Umbilical cord (tissue), 2 donors: ENCODE data around the gene GUCY2C. TPM values are rescaled to one million over a fixed set of nuclear protein-coding genes. Genes with fewer than 3 reads are reported as not detected.

Source experiments
- DNase-seq: peaks from one replicate; pipeline ENCODE4 v3.0.0-alpha.2; 2015; ENCODE audit warnings: low spot score
- total RNA-seq: library from RNA; depleted of rRNA; stranded (reverse); fragments of >200 nt; gene quantifications from one replicate; pipeline ENCODE4 v1.2.3, GENCODE V29; 2014; ENCODE audit warnings: low replicate concordance; ENCODE audit not compliant: insufficient read depth

The GUCY2C gene
- total RNA-seq, 1 donor from 2014 or later, result 0.72 TPM

- no peak for DNase-seq
Observed at GRCh38 chr12:14628771-14629170, 67.6 kb downstream of the GUCY2C start.

GRCh38 chr12:14621826-14622225, 74.6 kb downstream of the GUCY2C start:
- no peak for DNase-seq

DNA sequence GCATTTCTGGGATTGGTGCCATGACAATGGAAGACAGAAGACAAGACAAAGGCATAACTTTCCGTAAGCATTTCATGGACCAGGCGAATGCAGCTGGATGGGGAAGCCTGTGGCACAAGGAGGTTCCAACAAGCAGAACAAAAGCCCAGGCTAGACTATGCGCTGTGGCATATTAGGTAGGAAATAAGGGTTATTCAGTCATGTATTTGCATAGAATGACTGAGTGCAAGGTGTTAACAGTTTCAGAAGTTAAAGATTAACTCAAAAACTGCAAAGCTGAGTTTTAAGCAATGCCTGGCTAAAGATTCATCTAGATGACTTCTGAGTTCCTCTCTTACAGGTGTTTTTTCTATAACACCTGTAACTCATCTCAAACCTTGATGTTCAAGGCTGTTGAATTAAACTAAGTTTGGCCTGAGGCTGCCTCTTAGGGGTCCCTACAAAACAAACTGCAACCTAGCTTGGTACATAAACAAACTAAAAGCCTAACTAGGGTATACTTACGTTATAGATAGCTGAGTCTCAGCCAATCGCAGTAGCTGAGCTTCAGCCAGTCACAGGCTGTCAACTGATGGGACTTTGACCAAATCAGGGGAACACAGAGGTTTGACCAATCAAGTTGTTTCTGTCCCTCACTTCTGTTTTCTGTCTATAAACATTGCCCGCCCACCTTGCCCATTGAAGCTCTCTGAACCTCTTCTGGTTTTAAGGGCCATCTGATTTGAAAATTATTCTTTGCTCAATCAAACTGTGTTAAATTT, 76.5 kb downstream of the GUCY2C start:
- no peak for DNase-seq

DNA sequence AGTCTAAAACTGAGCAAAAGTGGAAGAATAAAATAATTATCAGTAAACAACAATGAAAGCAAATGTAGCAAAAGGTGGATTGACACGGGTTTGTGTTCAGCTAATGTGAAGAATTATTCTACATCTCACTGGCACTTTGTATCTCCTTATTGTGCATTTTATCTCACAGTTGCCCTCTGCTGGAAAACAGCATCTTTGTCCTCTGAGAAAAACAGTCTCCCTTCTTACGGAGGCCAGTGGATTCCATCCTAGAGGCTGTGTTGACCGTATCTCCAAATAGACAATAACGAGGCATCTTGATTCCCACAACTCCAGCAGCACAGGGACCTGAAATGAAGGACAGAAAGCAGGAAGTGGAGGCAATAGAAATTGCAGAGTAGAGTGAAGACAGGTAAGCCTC, 77.4 kb downstream of the GUCY2C start:
- peak; percentile 28 for DNase-seq

DNA sequence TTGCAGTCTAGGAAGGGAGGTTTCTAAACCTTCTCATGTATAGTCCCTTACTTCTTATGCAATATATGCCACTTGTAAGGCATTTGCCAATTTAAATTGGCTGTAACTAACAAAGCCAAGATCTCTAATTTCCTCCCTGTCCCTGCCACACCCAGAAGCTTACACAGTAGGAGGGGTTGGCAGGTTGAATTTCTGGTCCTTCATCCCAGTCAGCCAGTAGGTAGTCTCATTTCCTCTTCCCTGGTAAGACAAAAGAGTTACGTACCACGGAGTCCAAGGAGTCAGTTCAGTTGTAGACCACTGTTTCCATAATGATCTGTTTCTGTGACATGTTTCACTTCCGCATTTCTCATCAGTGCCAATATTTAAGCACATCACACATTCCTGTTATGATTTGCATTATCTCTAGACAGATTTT, 81.7 kb downstream of the GUCY2C start:
- DNase-seq, result peak; percentile 13

GRCh38 chr12:14613718-14614117, 82.7 kb downstream of the GUCY2C start:
- DNase-seq, result peak; percentile 3

DNA sequence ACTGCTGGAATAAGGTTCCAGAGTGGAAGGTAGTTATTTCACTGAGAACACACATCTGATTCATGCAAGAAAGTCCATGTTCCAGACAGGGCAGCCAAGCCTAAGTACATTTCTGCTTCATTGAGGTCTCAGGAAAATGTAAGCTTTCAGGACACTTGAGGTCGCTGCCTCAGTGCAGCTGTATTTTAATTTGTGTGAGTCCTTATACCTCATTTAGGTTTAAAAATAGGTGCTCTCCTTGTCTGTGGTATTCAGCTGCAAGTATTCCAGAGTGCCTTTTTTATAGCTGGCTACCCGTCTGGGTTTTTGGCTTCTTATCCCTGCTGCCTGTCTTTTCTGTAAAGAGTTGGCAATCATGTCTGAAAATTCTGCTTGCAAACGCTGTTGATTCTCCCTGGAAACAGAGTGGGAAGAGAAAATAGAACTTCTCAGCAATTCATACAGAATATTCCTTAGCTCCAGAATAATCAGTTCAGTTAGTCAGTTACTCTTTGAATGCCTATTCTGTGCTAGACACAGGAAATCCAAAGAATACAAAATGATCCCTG, 83.4 kb downstream of the GUCY2C start:
- DNase-seq, result no peak

DNA sequence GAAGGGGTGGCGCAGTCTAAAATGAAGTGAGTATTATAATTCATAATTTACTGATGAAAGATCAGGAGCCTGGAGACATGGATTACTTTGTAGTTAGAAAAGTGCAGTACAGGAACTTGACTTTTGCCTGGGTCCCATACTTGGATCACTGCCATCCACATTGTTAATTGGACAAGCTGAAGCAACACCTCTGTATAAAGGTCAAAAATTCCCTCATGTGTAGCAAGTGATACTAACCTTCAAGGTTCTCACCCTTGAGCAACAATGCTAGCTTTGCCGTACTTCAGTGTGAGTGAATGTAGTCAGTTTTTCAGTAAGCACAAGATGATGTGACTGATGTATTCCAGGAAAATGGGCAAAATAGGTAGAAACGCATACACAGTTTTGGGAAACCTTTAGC, 84.1 kb downstream of the GUCY2C start:
- no peak for DNase-seq

GRCh38 chr12:14611640-14612203, 84.7 kb downstream of the GUCY2C start:
- no peak for DNase-seq

GRCh38 chr12:14607568-14607967, 88.8 kb downstream of the GUCY2C start:
- no peak for DNase-seq

DNA sequence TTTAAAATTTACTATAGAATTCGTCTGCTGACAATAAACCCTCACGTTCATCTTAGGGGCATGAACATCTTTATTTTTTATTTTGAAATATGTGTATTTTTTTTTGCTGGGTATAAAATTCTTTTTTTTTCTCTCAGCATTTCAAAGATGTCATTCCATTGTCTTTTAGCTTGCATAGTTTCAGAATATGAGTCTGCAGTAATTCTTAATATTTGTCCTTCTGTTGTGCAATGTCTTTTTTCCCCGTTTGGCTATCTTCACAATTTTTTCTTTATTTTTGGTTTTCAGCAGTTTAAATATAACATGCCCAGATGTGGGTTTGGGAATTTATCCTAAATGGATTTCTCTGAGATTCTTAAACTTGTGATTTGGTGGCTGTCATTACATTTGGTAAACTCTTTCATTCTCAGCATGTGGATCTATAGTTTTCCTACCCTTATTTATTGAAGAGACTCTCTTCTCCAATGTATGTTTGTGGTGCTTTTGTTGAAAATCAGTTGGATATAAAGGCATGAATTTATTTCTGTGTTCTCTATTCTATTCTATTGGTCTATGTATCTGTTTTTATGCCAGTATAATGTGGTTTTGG, 90.9 kb downstream of the GUCY2C start:
- DNase-seq, result no peak

DNA sequence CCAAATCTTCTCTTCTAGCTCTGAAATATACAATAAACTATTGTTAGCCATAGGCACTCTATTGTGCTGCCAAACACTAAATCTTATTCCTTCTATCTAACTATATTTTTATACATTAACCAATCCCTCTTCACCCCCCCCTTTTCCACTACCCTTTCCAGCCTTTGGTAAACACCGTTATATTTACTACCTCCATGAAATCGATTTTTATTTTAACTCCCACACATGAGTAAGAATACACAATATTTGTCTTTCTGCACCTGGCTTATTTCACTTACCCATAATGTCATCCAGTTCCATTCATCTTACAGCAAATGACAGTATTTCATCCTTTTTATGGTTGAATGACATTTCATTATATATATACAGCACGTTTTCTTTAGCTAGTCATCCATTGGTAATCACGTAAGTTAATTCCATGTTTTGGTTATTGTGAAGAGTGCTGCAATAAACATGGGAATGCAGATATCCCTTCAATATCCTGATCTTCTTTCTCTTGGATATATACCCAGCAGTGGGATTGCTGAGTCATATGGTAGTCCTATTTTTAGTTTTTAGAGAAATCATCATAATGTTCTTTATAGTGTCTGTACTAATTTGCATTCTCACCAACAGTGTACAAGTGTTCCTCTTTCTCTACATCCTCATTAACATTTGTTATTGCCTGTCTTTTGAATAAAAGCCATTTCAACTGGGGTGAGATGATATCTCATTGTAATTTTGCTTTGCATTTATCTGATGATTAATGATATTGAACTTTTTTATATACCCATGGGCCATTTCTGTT, 94.5 kb downstream of the GUCY2C start:
- DNase-seq, result no peak

GRCh38 chr12:14597480-14597879, 98.9 kb downstream of the GUCY2C start:
- DNase-seq, result no peak

DNA sequence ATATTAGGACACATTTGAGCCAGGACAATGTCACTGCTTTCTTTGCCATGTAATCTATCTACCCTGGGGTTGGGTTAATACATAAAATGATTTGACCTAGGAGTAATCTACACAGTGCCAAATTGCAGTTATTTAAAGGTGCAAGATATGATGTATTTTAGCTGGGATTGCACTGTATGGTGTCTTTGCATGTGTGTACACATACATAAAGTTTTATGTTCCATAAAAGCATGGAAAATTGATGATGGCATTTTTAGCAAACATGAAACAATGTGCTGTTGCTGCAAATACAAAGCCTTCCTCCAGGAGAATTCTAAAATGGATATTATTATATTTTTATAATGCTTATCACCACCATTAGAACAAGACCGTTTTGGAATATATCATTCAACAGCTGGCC, 104.7 kb downstream of the GUCY2C start:
- DNase-seq, result no peak

DNA sequence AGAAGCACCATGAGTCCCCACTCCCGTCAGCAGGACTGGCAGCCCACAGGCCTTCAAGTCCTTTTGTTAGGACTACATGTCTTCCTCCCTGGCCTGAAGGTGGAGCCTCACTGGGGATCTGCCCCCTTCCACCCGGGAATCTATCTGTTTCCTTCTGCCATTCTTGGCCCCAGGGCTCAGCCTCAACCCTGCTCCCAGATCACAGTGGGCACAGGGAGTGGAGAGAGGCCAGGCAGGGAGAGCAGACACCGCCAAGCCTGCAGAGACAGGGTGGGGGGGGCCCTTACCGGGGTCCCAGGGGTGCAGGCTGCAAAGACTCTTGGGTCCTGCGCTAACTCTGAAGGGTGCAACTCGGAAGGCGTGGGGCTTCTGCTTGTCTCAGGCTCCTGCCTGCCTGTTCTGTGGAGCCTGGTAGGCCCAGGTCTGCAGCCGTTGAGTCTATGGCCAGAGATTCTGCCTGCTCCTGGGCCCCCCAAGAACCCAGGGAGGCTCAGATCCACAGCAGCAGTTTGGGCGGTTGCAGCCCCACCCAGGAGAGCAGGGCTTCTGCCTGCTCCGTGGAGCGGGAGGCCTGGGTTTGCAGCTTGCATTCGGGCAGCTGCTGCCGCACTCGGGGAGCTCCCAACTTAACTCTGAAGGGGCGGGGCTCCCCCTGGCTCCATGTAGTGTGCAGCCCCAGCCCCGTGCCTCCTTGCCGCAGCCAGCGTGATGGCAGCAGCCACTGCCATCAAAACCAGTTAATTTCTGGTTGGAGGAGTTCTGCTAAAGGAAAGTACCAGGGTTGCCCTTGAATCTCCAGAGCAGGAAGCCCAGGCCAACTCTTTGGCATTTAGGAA, 107.0 kb downstream of the GUCY2C start:
- no peak for DNase-seq

- no peak for DNase-seq
Observed at GRCh38 chr12:14588571-14588970, 107.8 kb downstream of the GUCY2C start.

- DNase-seq, result no peak
Observed at GRCh38 chr12:14578646-14579045, 117.8 kb downstream of the GUCY2C start.

GRCh38 chr12:14577344-14577743, 119.1 kb downstream of the GUCY2C start:
- no peak for DNase-seq

- no peak for DNase-seq
Observed at GRCh38 chr12:14576896-14577295, 119.5 kb downstream of the GUCY2C start.

DNA sequence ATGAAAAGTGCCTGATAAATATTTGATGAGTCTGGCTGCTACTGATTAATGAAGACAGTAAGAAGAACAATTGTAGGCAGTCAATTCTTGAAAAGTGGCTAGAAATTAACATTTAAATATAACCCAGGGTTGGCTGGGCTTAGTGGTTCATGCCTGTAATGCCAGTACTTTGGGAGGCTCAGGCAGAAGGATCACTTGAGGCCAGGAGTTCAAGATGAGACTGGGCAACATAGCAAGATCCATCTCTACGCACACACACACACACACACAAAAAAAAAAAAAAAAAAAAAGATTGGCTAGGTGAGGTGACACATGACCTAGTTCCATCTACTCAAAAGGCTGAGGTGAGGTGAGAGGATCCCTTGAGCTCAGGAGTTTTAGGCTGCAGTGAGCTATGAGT, 120.8 kb downstream of the GUCY2C start:
- no peak for DNase-seq

DNA sequence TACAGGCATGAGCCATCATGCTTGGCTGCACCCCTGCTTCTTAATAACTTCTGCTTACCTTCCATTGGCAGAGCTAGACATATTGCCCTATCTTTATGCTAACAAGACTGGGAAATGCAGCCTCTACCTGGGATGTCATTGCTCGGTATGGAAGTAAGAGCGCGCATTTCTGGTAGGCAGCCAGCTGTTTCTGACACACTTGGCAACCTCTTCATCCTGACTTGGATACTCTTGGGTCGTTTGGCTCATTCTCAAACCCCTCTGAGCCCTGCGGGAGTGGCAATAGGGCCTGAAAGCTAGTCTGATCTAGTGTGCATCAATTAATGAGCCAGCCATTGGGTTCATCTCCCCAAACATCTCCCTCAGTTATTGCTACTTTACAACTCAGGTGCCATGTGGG, 123.3 kb downstream of the GUCY2C start:
- DNase-seq, result no peak
